Duodenal mucosa (tissue), 2 donors: Measurements from ENCODE around the gene ZNF524.
A peak's percentile ranks its signal among the peaks of the same experiment; 100 is the strongest.

Experiments
- H3K27ac ChIP-seq: one replicate; pipeline ENCODE4 v1.7.0; 2013; ENCODE audit warnings: low read depth, low read length
- H3K27me3 ChIP-seq, 2 donors: one replicate each; pipeline ENCODE4 v1.7.0; 2013; ENCODE audit warnings: low read length in 2 of 2, control low read depth in 1 of 2; ENCODE audit not compliant: insufficient read depth in 2 of 2, control insufficient read depth in 1 of 2
- H3K36me3 ChIP-seq, 2 donors: one replicate each; pipeline ENCODE4 v1.7.0; 2013; ENCODE audit warnings: low read length in 2 of 2, control low read depth in 1 of 2; ENCODE audit not compliant: insufficient read depth in 2 of 2, control insufficient read depth in 1 of 2
- H3K4me1 ChIP-seq, 2 donors: one replicate each; pipeline ENCODE4 v1.7.0; 2013; ENCODE audit warnings: low read length in 2 of 2, control low read depth in 1 of 2; ENCODE audit not compliant: insufficient read depth in 2 of 2, control insufficient read depth in 1 of 2
- H3K4me3 ChIP-seq, 2 donors: one replicate each; pipeline ENCODE4 v1.7.0; 2013; ENCODE audit warnings: low read length in 2 of 2, low read depth in 1 of 2
- H3K9ac ChIP-seq, 2 donors: one replicate each; pipeline ENCODE4 v1.7.0; 2013; ENCODE audit warnings: low read length in 2 of 2, low read depth in 1 of 2
- H3K9me3 ChIP-seq, 2 donors: one replicate each; pipeline ENCODE4 v1.7.0; 2013; ENCODE audit warnings: low read length in 2 of 2, control low read depth in 1 of 2; ENCODE audit not compliant: control insufficient read depth in 1 of 2

Gene ZNF524

DNA sequence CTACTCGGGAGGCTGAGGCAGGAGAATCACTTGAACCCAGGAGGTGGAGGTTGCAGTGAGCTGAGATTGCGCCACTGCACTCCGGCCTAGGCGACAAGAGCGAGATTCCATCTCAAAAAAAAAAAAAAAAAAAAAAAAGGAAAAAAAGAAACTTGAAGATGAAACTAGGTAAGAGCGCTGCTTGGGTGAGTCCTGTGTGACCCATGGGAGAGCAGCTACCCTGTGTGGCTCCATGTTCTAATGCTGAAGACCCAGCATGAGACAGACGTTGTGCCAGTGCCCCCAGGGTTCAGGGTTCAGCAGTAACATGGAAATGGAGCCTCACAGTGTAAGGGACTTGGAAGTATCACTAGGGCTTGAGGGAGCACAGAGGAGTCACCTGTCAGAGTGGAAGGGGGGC is 18.3 kb downstream of the ZNF524 start:
- Histone ChIP-seq H3K27me3 (no peaks in the 10 kb centered on the region), H3K9me3 (no peaks in the 10 kb centered on the region), H3K4me1 (no peaks in the 10 kb centered on the region), H3K9ac (no peak overlapping the region), H3K4me3 (no peak overlapping the region), H3K27ac (no peak overlapping the region), H3K36me3 (peaks cover 6 to 26% of the 10 kb centered on the region in 2 donors)

DNA sequence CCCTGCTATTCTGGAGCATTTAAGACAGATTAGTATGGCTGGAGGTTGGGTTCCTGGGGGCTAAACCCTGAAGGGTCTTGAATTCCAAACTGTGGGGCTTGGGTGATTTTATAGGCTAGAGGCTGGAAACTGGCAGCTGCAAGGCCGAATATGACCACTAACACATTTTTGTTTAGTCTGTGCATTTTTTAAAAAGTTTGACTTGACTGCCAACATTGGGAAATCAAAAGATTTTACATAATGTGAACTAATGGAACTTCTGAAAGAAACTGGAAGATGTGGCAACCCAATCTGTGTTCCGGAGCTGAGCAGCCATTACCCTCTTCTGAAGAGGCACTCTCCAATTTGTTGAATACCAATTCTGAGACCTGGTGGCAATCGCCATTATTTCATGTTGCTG is 19.2 kb downstream of the ZNF524 start:
- Histone ChIP-seq H3K9ac (no peak overlapping the region), H3K27me3 (no peaks in the 10 kb centered on the region), H3K36me3 (peaks cover 6 to 26% of the 10 kb centered on the region in 2 donors), H3K27ac (no peak overlapping the region), H3K4me3 (no peak overlapping the region), H3K9me3 (no peaks in the 10 kb centered on the region), H3K4me1 (no peaks in the 10 kb centered on the region)

DNA sequence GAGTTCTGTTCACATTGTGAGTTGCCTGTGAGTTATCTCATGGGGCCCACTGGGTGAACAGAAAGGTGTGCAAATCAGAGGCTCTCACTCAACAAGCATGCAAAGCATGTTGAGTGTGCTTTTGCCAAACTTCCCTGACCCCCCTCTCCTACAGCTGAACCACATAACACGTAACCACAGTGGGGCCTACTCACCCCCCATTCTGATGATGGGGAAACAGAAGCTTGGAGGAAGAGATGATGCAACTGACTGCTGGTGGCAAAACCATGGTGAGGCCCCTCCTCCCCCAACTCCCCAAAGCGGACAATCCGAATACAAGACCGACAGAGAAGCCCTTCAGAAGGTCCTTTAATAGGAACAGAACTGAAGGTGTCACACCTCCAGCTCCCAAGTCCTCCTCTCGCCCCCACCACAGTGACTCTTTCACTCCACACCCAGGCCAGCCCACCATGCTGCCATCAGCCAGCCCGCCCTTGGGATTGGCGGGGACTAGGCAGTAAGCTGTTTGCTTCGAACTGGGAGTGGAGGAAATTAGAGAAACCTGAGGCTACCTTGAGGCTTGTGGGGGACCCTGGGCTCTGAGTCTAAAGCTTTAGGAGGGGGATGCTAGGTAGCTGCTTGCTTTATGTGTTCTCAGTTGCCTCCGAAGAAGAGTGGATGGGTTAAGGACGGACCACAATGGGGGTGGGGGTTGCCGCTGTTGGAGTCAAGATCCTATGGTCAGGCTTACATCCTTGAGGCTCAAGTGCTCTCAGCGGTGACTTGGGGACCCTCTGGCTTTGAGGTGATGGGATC is 20.5 kb downstream of the ZNF524 start:
- H3K9ac ChIP-seq, result no peak overlapping the region
- no peak overlapping the region for H3K27ac ChIP-seq
- peaks cover 6 to 8% of the 10 kb centered on the region in 2 donors for H3K4me1 ChIP-seq

DNA sequence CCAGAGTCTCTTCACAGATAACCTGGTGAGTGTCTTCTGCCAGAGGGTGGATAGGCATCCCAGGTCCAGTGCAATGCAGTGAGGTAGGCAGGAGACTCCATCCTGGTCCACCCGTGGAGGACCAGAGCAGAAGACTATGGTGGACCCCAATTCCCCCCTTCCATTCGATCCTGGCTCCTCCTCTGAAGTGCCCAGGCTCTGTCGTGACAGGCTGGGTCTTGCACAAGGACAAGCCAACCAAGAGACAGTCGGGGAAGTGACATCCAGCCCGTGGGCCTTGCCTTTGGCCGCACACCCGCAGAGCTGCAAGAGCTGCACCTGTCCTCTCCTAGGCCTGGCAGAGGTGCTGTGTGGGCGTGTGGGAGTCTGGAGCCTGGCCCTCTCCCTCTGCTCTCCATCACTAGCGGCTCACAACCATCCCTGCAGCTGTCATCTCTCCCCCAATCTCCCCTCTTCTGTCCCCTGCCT is 21.2 kb downstream of the ZNF524 start:
- Histone ChIP-seq H3K36me3 (peaks cover 6 to 19% of the 10 kb centered on the region in 2 donors), H3K27me3 (no peaks in the 10 kb centered on the region), H3K9ac (no peak overlapping the region), H3K4me3 (no peak overlapping the region), H3K27ac (no peak overlapping the region), H3K4me1 (peaks cover 12 to 13% of the 10 kb centered on the region in 2 donors), H3K9me3 (no peaks in the 10 kb centered on the region)

More for the DNA sequence above, 20.5 kb downstream of the ZNF524 start:
- Histone ChIP-seq H3K4me3 (no peak overlapping the region), H3K36me3 (peaks cover 6 to 24% of the 10 kb centered on the region in 2 donors), H3K27me3 (no peaks in the 10 kb centered on the region), H3K9me3 (no peaks in the 10 kb centered on the region)

DNA sequence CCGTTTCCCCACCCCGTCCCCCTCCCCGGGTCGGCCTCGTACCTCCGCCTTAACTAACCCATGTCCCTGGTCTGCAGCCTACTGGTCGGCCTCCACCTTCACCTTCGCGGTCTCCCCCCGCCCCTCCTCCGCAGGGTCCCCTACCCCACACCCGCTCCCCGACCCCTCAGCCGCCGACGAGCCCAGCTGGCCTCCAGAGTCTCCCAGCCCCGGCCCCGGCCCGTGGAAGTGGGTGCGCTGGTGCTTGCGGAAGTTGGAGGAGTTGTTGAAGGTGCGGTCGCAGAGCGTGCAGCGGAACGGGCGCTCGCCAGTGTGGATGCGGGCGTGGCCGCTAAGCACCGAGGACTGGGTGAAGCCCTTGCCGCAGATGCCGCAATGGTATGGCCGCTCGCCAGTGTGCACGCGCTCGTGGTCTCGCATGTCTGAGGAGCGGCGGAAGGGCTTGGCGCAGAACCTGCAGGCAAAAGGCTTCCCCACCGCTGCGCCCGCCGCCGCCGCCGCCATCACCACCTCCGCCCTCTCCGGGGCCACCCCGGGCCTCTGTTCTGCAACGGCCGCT is 21.7 kb downstream of the ZNF524 start:
- peaks cover 14 to 17% of the 10 kb centered on the region in 2 donors for H3K4me1 ChIP-seq
- no peak overlapping the region for H3K4me3 ChIP-seq
- no peak overlapping the region for H3K27ac ChIP-seq
- no peaks in the 10 kb centered on the region for H3K27me3 ChIP-seq
- H3K36me3 ChIP-seq, result peaks cover 6 to 14% of the 10 kb centered on the region in 2 donors
- no peak overlapping the region for H3K9ac ChIP-seq
- H3K9me3 ChIP-seq, result no peaks in the 10 kb centered on the region

DNA sequence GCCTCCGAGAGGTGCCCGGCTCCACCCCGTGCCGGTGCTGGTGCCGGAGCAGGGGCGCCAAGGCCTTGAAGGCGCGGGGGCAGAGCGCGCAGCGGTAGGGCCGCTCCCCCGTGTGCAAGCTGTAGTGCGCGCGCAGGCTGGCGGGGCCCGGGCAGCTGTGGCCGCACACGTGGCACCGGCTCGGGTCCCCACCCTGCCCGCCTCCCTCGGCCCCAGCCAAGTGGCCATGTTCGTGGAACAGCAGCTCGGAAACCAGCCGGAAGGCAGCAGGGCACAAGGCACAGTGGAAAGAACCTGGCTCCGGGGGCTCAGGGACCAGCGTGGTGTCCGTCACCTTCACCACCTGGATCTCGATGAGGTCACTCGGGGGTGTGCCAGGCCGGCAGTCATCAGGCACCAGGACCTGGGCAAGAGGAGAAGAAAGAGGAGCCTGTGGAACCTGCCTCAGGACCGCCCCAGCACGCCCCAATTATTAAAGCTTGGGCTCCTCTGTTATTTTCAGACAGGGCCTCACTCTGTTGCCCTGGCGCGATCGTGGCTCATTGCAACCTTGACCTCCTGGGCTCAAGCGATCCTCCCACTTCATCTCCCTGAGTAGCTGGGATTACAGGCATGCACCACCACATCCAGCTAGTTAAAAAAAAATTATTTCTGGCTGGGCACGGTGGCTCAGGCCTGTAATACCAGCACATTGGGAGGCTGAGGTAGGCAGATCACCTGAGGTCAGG is 22.3 kb downstream of the ZNF524 start:
- no peak overlapping the region for H3K9ac ChIP-seq
- H3K4me1 ChIP-seq, result peaks cover 14 to 19% of the 10 kb centered on the region in 2 donors
- peaks cover 3 to 10% of the 10 kb centered on the region in 2 donors for H3K36me3 ChIP-seq
- no peak overlapping the region for H3K27ac ChIP-seq
- H3K27me3 ChIP-seq, result no peaks in the 10 kb centered on the region
- H3K9me3 ChIP-seq, result no peaks in the 10 kb centered on the region
- H3K4me3 ChIP-seq, result no peak overlapping the region

DNA sequence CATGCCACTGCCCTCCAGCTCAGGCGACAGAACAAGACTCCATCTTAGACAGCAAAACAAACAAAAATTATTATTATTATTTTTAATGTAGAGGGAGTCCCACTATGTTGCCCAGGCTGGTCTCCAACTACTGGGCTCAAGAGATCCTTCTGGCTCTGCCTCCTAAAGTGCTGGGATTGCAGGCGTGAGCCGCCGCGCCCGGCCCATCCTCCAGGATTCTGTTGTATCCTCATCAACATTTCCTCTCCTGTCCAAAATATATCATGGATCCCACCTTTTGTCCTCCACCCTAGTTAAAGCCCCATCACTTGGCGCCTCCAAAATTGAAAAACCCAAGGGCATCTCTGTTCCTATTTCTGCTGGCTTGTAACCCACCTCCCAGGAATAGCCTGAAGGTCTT is 23.0 kb downstream of the ZNF524 start:
- peaks cover 14 to 19% of the 10 kb centered on the region in 2 donors for H3K4me1 ChIP-seq
- H3K36me3 ChIP-seq, result peaks cover 0 to 9% of the 10 kb centered on the region in 2 donors
- no peak overlapping the region for H3K4me3 ChIP-seq
- H3K27me3 ChIP-seq, result no peaks in the 10 kb centered on the region
- no peaks in the 10 kb centered on the region for H3K9me3 ChIP-seq
- no peak overlapping the region for H3K27ac ChIP-seq
- no peak overlapping the region for H3K9ac ChIP-seq

DNA sequence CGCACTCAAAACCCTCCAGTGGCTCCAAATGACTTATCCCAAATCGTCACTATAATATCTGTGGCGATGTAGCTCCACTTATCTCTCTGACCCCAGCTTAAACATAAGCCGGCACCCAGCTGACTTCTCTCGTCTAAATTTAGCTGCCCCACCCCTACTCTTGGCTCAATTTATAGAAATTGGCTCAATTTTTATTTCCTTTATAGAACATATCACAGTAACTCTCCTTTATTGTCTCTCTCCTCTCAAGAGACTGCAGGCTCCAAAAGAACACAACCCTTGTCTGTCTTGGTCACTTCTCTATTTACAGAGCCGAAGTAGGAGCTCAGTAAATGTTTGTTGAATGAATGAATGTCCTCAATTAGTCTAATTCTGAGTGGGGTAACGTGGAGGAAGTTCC is 23.5 kb downstream of the ZNF524 start:
- no peak overlapping the region for H3K27ac ChIP-seq
- peak overlapping the region in 1 of 2 donors; percentile 59 for H3K9ac ChIP-seq
- H3K9me3 ChIP-seq, result no peaks in the 10 kb centered on the region
- peaks cover 14 to 19% of the 10 kb centered on the region in 2 donors for H3K4me1 ChIP-seq
- H3K36me3 ChIP-seq, result peaks cover 0 to 9% of the 10 kb centered on the region in 2 donors
- H3K4me3 ChIP-seq, result peak overlapping the region; percentile 10 to 52
- no peaks in the 10 kb centered on the region for H3K27me3 ChIP-seq

DNA sequence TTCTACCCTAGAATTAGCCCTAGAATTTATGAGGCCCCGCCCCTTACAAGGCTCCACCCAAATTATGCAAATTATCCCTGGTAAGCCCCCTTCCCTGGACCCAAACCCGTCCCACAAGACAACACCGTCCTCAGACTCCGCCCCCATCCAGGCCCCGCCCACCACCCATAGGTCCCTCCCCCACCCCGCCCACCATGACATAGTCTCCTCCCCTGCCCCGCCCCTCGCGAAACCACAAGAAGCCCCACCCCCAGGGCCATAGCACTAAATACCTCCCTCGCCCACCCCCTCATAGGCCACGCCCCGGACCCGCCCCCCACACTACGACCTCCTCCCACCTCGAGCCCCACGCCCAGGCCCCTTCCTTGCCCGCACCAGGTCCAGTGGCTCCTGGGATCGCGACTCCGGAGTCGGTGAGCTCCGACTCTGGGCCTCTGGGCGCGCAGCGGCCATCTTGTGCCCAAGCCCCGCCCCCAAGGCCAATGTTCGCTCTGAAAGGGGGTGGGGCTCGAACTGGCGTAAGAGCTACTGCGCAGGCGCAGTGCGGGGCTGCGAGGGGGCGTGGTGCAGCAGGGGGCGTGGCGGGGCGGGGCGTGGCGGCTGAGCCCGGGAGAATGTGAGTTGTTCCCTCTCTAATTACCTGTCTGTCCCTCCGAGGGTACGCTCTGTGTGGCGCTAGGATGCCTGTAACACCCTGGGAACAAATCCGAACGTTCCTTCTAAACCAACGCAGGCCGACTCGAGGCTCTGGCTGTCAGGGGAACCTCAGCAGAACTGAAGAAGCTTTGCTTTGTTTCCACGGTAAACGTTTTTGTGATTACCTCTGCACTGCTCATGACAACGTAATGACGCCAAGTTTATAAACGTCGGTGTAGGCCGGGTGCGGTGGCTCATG is 24.3 kb downstream of the ZNF524 start, which contains the start of gene ZNF784:
Gene ZNF784, minus strand, starts transcription at position 458 of the 895 bp plus-strand sequence. Its CDS starts 5 bp downstream, at position 453.
- peak within 1 kb of the TSS; percentile 62 to 64 for H3K4me3 ChIP-seq
- no peaks in the 10 kb centered on the region for H3K9me3 ChIP-seq
- H3K4me1 ChIP-seq, result peaks cover 14 to 19% of the 10 kb centered on the region in 2 donors
- H3K9ac ChIP-seq, result peak within 1 kb of the TSS; percentile 59 to 69
- H3K36me3 ChIP-seq, result peaks cover 0 to 9% of the 10 kb centered on the region in 2 donors
- peak within 1 kb of the TSS; percentile 99 for H3K27ac ChIP-seq
- H3K27me3 ChIP-seq, result no peaks in the 10 kb centered on the region
